DND-41 (cell line): ENCODE measurements around the gene EPS8L1.
"Not testable (repeated sequence)": the region's sequence is repeated elsewhere in the genome, so short reads cannot be mapped to it uniquely, and the experiment has no call there.

ENCODE experiments used
- ATAC-seq: fragments of 200-7000 bp; cut with Tn5 transposase; 3 replicates; pipeline ENCODE4 v1.9.1; 2021; ENCODE audit warnings: low read depth; ENCODE audit not compliant: insufficient read depth
- DNase-seq: peaks from one replicate; pipeline ENCODE4 v3.0.0-alpha.2; 2020
- H2AFZ ChIP-seq: 2 replicates; pipeline ENCODE4 v1.6.0; 2012; ENCODE audit warnings: low read depth, low read length
- H3K27ac ChIP-seq: 2 replicates; pipeline ENCODE4 v1.5.1; 2012; ENCODE audit warnings: low read length, inconsistent platforms
- H3K27me3 ChIP-seq: fragments of 200-600 bp; sonication (generic); 2 replicates; pipeline ENCODE4 v1.6.0; 2012; ENCODE audit warnings: low read length, mild to moderate bottlenecking, inconsistent platforms; ENCODE audit not compliant: insufficient read depth, poor library complexity
- H3K36me3 ChIP-seq: 2 replicates; pipeline ENCODE4 v1.5.1; 2012; ENCODE audit warnings: low read length, inconsistent platforms; ENCODE audit not compliant: insufficient read depth
- H3K4me1 ChIP-seq: 2 replicates; pipeline ENCODE4 v1.5.1; 2012; ENCODE audit warnings: mild to moderate bottlenecking, low read length; ENCODE audit not compliant: insufficient read depth
- H3K4me2 ChIP-seq: 2 replicates; pipeline ENCODE4 v1.6.0; 2012; ENCODE audit warnings: mild to moderate bottlenecking, moderate library complexity, low read length, inconsistent platforms; ENCODE audit not compliant: insufficient read depth
- H3K4me3 ChIP-seq, 2 experiments: fragments of 200-600 bp in 1 of 2; shearing (Covaris generic) in 1 of 2; 2 replicates each; pipeline ENCODE4 v1.5.1; 2012 to 2016; ENCODE audit warnings: inconsistent platforms in 2 of 2, low read length in 2 of 2, mild to moderate bottlenecking in 2 of 2, low read depth in 1 of 2, moderate library complexity in 1 of 2
- H3K79me2 ChIP-seq: 2 replicates; pipeline ENCODE4 v1.6.0; 2012; ENCODE audit warnings: low read length, inconsistent platforms; ENCODE audit not compliant: insufficient read depth
- H3K9ac ChIP-seq: 2 replicates; pipeline ENCODE4 v1.6.0; 2012; ENCODE audit warnings: low read depth, mild to moderate bottlenecking, inconsistent platforms, low read length, moderate library complexity
- H3K9me3 ChIP-seq: 2 replicates; pipeline ENCODE4 v1.5.1; 2012; ENCODE audit warnings: low read length, moderate library complexity, mild to moderate bottlenecking, inconsistent platforms; ENCODE audit not compliant: insufficient read depth, severe bottlenecking
- H4K20me1 ChIP-seq: 2 replicates; pipeline ENCODE4 v1.6.0; 2012; ENCODE audit warnings: low read length; ENCODE audit not compliant: insufficient read depth
- EZH2 ChIP-seq: IDR thresholded peaks from 3 replicates; pipeline ENCODE4 v1.6.1; 2012; ENCODE audit warnings: borderline replicate concordance, low read depth, mild to moderate bottlenecking, moderate library complexity, low read length, inconsistent platforms; ENCODE audit not compliant: severe bottlenecking
- TF ChIP-seq, protein P1 (sequence below): IDR thresholded peaks from 2 replicates; pipeline ENCODE4 v1.5.1; 2012; ENCODE audit warnings: borderline replicate concordance, low read length, moderate library complexity, mild to moderate bottlenecking; ENCODE audit not compliant: poor library complexity, severe bottlenecking; ENCODE audit errors: extremely low read depth

Gene EPS8L1

GRCh38 chr19:55036058-55036457, 39.6 kb upstream of the EPS8L1 start:
- Histone ChIP-seq H4K20me1 (peaks cover 25% of the 10 kb centered on the region), H3K79me2 (peaks cover 38% of the 10 kb centered on the region), H3K36me3 (no peaks in the 10 kb centered on the region), H3K4me1 (peaks cover 3% of the 10 kb centered on the region), H3K4me3 (no peak overlapping the region), H2AFZ (no peak overlapping the region), H3K4me2 (no peak overlapping the region), H3K27me3 (no peaks in the 10 kb centered on the region), H3K9me3 (no peaks in the 10 kb centered on the region), H3K27ac (no peak overlapping the region), H3K9ac (no peak overlapping the region)
- TF ChIP-seq, protein P1, sequence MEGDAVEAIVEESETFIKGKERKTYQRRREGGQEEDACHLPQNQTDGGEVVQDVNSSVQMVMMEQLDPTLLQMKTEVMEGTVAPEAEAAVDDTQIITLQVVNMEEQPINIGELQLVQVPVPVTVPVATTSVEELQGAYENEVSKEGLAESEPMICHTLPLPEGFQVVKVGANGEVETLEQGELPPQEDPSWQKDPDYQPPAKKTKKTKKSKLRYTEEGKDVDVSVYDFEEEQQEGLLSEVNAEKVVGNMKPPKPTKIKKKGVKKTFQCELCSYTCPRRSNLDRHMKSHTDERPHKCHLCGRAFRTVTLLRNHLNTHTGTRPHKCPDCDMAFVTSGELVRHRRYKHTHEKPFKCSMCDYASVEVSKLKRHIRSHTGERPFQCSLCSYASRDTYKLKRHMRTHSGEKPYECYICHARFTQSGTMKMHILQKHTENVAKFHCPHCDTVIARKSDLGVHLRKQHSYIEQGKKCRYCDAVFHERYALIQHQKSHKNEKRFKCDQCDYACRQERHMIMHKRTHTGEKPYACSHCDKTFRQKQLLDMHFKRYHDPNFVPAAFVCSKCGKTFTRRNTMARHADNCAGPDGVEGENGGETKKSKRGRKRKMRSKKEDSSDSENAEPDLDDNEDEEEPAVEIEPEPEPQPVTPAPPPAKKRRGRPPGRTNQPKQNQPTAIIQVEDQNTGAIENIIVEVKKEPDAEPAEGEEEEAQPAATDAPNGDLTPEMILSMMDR, result no peak
- DNase-seq (no peak), ATAC-seq (no peak)

GRCh38 chr19:55037603-55038002, 38.1 kb upstream of the EPS8L1 start:
- not testable (repeated sequence) for H3K9ac ChIP-seq, H3K27me3 ChIP-seq, H3K27ac ChIP-seq, DNase-seq, H3K9me3 ChIP-seq, H2AFZ ChIP-seq, H3K4me2 ChIP-seq, ATAC-seq, H3K4me3 ChIP-seq, H3K36me3 ChIP-seq
- peaks cover 25% of the 10 kb centered on the region for H4K20me1 ChIP-seq
- peaks cover 35% of the 10 kb centered on the region for H3K79me2 ChIP-seq
- H3K4me1 ChIP-seq, result peaks cover 18% of the 10 kb centered on the region

GRCh38 chr19:55040654-55041053, 35.0 kb upstream of the EPS8L1 start:
- H2AFZ ChIP-seq, result not testable (repeated sequence)
- peaks cover 30% of the 10 kb centered on the region for H4K20me1 ChIP-seq

DNA sequence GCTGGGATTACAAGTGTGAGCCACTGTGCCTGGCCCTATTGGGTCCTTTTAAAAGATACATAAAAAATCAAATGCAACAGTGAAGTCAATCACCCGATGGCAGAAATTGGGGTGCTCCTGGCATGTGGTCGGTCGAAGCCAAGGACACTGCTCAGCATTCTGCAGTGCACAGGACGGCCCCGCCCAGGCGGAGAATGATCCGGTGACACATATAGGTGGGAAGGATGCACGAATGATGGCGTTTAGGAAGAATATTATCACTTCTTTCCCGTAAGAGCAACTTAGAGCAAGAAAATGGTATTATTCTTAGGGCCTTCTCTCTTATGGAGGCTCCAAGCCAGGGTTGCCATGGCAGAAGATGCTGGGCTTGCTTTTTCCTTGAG, 34.4 kb upstream of the EPS8L1 start:
- TF ChIP-seq, protein P1, result no peak
- TF ChIP-seq EZH2, result no peak
- DNase-seq (no peak), ATAC-seq (no peak)
- Histone ChIP-seq H3K9ac (no peak overlapping the region), H3K4me1 (peaks cover 24% of the 10 kb centered on the region), H2AFZ (no peak overlapping the region), H3K4me3 (peak overlapping the region in 1 of 2 experiments; percentile 29; a peak in 1 of 4 replicates), H3K9me3 (no peaks in the 10 kb centered on the region), H3K27me3 (no peaks in the 10 kb centered on the region), H4K20me1 (peaks cover 28% of the 10 kb centered on the region), H3K4me2 (peak overlapping the region; percentile 57), H3K27ac (peak overlapping the region; percentile 68), H3K36me3 (peaks cover 24% of the 10 kb centered on the region), H3K79me2 (peaks cover 12% of the 10 kb centered on the region)

More at GRCh38 chr19:55040654-55041053, 35.0 kb upstream of the EPS8L1 start:
- H3K9me3 ChIP-seq, H3K4me2 ChIP-seq, H3K4me3 ChIP-seq, ATAC-seq, H3K27me3 ChIP-seq, H3K9ac ChIP-seq, DNase-seq, H3K27ac ChIP-seq: not testable (repeated sequence)
- peaks cover 24% of the 10 kb centered on the region for H3K4me1 ChIP-seq
- H3K79me2 ChIP-seq, result peaks cover 15% of the 10 kb centered on the region
- H3K36me3 ChIP-seq, result peaks cover 24% of the 10 kb centered on the region
